ENCODE measurements around the gene ZNF223.

ZNF223 gene

DNA sequence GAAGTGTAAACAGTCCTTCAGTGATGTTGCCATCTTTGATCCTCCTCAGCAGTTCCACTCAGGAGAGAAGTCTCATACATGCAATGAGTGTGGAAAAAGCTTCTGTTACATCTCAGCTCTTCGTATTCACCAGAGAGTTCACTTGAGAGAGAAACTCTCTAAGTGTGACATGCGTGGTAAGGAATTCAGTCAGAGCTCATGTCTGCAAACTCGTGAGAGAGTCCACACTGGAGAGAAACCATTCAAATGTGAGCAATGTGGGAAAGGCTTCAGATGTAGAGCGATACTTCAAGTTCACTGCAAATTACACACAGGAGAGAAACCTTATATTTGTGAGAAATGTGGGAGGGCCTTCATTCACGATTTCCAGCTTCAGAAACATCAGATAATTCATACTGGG, 41.4 kb upstream of the ZNF223 start:
- no peak for TF ChIP-seq BACH2 (CRISPR knock-in tag; IDR thresholded peaks at IDR 0.05; ENCODE audit: borderline replicate concordance)
- TF ChIP-seq PATZ1 (CRISPR knock-in tag; IDR thresholded peaks at IDR 0.05; ENCODE audit: borderline replicate concordance) = no peak
- no peak for TF ChIP-seq TOX (CRISPR knock-in tag; IDR thresholded peaks at IDR 0.05; ENCODE audit: borderline replicate concordance)
- TF ChIP-seq ZFP30 (CRISPR knock-in tag; IDR thresholded peaks at IDR 0.05) = no peak
- TF ChIP-seq ZFP3 (CRISPR knock-in tag; IDR thresholded peaks at IDR 0.05) = no peak
- TF ChIP-seq, protein P1, sequence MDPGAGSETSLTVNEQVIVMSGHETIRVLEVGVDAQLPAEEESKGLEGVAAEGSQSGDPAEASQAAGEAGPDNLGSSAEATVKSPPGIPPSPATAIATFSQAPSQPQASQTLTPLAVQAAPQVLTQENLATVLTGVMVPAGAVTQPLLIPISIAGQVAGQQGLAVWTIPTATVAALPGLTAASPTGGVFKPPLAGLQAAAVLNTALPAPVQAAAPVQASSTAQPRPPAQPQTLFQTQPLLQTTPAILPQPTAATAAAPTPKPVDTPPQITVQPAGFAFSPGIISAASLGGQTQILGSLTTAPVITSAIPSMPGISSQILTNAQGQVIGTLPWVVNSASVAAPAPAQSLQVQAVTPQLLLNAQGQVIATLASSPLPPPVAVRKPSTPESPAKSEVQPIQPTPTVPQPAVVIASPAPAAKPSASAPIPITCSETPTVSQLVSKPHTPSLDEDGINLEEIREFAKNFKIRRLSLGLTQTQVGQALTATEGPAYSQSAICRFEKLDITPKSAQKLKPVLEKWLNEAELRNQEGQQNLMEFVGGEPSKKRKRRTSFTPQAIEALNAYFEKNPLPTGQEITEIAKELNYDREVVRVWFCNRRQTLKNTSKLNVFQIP (CRISPR knock-in tag; IDR thresholded peaks at IDR 0.05; ENCODE audit: borderline replicate concordance, low read depth) = no peak
- no peak for TF ChIP-seq ZC3H10 (CRISPR knock-in tag; IDR thresholded peaks at IDR 0.05)
- no peak for ATAC-seq

GRCh38 chr19:44019498-44019897, 32.3 kb upstream of the ZNF223 start:
- TF ChIP-seq GLIS3 (CRISPR knock-in tag; IDR thresholded peaks at IDR 0.05) (no peak), PATZ1 (CRISPR knock-in tag; IDR thresholded peaks at IDR 0.05; ENCODE audit: borderline replicate concordance) (no peak), ZNF70 (CRISPR knock-in tag; IDR thresholded peaks at IDR 0.05) (no peak)
- ATAC-seq = no peak

DNA sequence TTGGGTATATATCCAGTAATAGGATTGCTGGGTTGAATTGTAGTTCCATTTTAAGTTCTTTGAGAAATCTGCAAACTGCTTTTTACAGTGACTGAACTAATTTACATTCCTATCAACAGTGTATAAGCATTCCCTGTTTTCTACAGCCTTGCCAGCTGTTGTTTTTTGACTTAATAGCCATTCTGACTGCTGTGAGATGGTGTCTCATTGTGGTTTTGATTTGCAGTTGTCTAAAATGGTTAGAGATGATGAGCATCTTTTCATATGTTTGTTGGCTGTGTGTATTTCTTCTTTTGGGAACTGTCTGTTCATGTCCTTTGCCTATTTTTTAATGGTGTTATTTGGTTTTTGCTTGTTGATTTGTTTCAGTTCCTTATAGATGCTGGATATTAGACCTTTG, 30.6 kb upstream of the ZNF223 start:
- no peak for ATAC-seq
- no peak for TF ChIP-seq TOX (CRISPR knock-in tag; IDR thresholded peaks at IDR 0.05; ENCODE audit: borderline replicate concordance)
- no peak for TF ChIP-seq CSDC2 (CRISPR knock-in tag; IDR thresholded peaks at IDR 0.05)
- TF ChIP-seq, protein P1 (CRISPR knock-in tag; IDR thresholded peaks at IDR 0.05; ENCODE audit: borderline replicate concordance, low read depth) = no peak
- no peak for TF ChIP-seq ESRRG (CRISPR knock-in tag; IDR thresholded peaks at IDR 0.05)
- no peak for TF ChIP-seq ZNF8 (CRISPR knock-in tag; IDR thresholded peaks at IDR 0.05)
- no peak for TF ChIP-seq ISL1 (CRISPR knock-in tag; IDR thresholded peaks at IDR 0.05)
- no peak for TF ChIP-seq PPARA (CRISPR knock-in tag; IDR thresholded peaks at IDR 0.05; ENCODE audit: borderline replicate concordance)
- TF ChIP-seq ZFP3 (CRISPR knock-in tag; IDR thresholded peaks at IDR 0.05) = no peak
- TF ChIP-seq ZNF70 (CRISPR knock-in tag; IDR thresholded peaks at IDR 0.05) = no peak
- TF ChIP-seq GLIS3 (CRISPR knock-in tag; IDR thresholded peaks at IDR 0.05) = no peak
- TF ChIP-seq, protein P2, sequence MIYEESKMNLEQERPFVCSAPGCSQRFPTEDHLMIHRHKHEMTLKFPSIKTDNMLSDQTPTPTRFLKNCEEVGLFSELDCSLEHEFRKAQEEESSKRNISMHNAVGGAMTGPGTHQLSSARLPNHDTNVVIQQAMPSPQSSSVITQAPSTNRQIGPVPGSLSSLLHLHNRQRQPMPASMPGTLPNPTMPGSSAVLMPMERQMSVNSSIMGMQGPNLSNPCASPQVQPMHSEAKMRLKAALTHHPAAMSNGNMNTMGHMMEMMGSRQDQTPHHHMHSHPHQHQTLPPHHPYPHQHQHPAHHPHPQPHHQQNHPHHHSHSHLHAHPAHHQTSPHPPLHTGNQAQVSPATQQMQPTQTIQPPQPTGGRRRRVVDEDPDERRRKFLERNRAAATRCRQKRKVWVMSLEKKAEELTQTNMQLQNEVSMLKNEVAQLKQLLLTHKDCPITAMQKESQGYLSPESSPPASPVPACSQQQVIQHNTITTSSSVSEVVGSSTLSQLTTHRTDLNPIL (CRISPR knock-in tag; IDR thresholded peaks at IDR 0.05; ENCODE audit: low read depth) = no peak
- no peak for TF ChIP-seq TCF4 (CRISPR knock-in tag; IDR thresholded peaks at IDR 0.05; ENCODE audit: borderline replicate concordance)
- no peak for TF ChIP-seq ZC3H10 (CRISPR knock-in tag; IDR thresholded peaks at IDR 0.05)
- TF ChIP-seq, protein P3, sequence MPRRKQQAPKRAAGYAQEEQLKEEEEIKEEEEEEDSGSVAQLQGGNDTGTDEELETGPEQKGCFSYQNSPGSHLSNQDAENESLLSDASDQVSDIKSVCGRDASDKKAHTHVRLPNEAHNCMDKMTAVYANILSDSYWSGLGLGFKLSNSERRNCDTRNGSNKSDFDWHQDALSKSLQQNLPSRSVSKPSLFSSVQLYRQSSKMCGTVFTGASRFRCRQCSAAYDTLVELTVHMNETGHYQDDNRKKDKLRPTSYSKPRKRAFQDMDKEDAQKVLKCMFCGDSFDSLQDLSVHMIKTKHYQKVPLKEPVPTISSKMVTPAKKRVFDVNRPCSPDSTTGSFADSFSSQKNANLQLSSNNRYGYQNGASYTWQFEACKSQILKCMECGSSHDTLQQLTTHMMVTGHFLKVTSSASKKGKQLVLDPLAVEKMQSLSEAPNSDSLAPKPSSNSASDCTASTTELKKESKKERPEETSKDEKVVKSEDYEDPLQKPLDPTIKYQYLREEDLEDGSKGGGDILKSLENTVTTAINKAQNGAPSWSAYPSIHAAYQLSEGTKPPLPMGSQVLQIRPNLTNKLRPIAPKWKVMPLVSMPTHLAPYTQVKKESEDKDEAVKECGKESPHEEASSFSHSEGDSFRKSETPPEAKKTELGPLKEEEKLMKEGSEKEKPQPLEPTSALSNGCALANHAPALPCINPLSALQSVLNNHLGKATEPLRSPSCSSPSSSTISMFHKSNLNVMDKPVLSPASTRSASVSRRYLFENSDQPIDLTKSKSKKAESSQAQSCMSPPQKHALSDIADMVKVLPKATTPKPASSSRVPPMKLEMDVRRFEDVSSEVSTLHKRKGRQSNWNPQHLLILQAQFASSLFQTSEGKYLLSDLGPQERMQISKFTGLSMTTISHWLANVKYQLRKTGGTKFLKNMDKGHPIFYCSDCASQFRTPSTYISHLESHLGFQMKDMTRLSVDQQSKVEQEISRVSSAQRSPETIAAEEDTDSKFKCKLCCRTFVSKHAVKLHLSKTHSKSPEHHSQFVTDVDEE (CRISPR knock-in tag; IDR thresholded peaks at IDR 0.05) = no peak
- no peak for TF ChIP-seq BACH2 (CRISPR knock-in tag; IDR thresholded peaks at IDR 0.05; ENCODE audit: borderline replicate concordance)

Measured in SK-N-SH treated with all-trans-retinoic acid at 6 μM for 48 hours (cell line).